ACHN (cell line): ENCODE data around the gene ARL15.
A peak's percentile ranks its signal among the peaks of the same experiment; 100 is the strongest.

Experiments used
- DNase-seq: peaks from one replicate; pipeline ENCODE4 v3.0.0-alpha.2; 2015
- in situ Hi-C: cut with HindIII; loops from 2 replicates; pipeline ENCODE4 v1.10.0; 2017; ENCODE audit warnings: low sequenced_read_pairs, low pct_ligation_motif_present, low pct_unique_long_range_greater_than_20kb

ARL15 gene

DNA sequence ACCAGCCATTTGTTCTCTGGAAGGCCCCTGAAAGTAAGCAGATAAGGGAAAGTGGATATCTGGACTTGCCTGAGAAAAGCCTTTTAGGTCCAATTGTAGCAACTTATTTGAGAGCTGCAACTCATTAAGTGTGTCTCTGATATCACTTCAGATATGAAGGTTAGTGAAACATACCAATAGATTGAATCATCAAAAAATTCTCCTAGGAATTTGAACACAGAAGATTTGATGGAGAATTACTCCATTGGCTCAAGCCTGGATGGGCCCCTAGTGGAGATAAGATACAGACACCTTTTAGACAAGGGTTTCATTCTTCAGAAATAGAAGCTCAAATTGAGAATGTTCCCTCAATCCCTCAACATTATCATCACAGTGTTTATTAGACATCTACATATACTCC is 393.3 kb downstream of the ARL15 start:
- in situ Hi-C loops: no loop called here
- DNase-seq: peak; percentile 5

DNA sequence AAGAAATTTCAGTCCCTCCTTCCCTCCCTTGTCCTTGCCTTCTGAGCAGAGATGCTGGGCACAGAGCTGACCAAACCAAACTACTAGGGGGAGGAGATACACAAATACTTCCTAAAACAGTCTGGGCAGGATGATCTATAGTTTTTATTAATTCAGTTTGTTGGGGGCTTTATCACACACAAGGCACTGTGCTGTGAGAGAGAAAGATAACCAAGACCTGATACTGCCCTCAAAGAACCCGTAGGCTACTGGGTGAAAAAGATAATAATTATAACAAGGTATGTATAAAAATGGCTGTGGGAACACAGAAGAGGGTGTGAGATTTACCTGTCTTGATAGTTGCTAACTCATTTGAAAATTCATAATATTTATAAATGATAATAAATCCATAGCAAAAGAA is 395.3 kb downstream of the ARL15 start:
- in situ Hi-C loops: no loop called here
- no peak for DNase-seq

DNA sequence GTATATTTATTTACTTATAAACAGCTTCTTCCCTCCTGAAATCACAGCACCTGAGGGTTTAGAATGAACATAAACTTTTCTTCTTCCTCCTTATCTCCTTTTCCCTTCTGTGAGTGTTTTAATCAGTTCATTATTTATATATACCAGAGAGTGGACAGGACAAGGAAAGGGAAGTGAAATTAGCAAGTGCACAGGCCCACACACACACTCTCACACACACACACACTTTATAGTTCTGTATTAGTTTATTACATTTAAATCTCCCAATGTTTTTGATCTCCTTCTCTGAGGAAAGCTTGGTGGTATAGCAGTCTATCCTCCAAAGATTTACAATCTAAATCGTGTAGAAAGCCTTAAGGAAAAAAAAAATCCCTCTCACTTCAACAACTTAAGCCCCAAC is 396.4 kb downstream of the ARL15 start:
- DNase-seq: no peak
- in situ Hi-C loops: no loop called here

DNA sequence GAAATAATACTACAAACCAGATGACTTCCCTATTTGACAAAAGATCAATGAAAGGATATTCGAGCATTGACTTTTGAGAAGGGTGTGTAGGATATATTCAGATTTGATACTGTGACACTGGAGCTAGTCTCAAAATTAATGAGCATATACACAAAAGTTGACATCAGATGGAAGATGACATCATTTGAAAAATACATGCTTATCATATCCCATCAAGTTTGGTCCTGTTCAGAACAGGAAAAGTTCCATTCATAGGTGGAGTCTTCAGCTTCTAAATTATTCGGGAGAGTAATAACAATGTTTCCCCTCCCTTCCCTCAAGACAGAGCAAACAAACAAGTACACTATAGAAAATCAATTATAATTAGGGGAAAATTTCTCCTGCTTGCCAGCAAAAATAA is 401.6 kb downstream of the ARL15 start:
- DNase-seq: no peak
- in situ Hi-C loops: no loop called here

DNA sequence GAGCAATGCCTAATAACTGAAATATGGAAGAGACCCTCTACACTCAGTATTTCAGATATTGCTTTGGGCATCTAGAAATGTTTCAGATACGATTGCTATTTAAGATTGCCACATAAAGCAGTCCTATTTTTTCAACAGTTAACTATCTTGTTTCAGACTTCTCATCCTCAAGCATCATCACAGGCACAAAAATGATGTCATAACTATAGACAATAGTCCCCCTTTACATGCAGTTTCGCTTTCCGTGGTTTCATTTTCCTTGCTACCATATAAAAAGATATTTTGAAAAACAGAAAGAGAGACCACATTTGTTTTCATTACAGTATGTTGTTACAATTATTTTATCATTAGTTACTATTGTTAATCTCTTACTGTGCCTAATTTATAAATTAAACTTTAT is 402.5 kb downstream of the ARL15 start:
- in situ Hi-C loops: no loop called here
- DNase-seq: no peak

DNA sequence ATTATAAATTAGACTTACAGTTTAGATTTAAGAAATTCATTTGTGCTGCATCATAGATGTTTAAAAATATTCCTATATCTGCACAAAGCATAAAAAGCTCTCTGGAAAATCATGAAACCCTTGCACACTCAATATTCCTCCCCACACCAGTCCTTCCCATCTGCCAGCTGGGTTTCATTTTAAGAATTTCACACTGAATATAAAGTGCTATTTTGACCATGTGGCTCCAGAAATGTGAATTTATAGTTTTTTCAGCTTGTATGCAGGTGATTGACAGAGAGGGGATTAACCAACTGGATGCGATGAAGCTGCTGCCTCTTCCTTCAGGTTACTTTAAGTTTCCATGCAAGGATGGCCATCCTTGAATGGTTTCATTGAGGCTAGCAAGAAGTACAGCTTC is 403.6 kb downstream of the ARL15 start:
- no peak for DNase-seq
- in situ Hi-C loops: no loop called here

DNA sequence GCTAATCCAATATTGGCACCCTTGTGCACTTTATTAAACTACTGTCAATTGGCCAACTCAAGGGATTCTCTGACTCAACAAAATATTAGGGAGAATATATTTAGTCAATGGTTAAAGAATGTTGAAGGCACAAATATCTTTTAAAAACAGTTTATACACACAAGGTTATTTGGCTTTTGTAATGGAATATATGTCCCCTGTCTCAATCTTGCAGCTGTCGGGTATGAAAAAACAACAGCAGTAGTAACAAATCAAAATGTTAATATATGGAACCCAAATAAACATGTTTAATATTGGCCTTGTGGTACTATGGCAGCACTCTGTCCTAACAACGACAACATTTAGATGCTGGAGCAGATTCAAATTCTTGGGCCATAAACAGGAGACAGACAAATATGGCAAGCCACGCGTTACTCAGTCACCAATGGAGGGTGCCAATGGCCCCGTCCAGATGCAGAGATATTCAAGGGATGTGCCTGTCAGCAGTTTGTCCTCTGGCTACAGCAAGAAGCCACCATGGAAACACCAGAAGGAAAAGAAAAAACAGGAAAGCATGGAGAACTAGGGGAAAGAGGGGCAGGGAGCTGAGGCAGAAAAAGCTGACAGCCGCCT is 408.0 kb downstream of the ARL15 start:
- in situ Hi-C loops: no loop called here
- DNase-seq: no peak

DNA sequence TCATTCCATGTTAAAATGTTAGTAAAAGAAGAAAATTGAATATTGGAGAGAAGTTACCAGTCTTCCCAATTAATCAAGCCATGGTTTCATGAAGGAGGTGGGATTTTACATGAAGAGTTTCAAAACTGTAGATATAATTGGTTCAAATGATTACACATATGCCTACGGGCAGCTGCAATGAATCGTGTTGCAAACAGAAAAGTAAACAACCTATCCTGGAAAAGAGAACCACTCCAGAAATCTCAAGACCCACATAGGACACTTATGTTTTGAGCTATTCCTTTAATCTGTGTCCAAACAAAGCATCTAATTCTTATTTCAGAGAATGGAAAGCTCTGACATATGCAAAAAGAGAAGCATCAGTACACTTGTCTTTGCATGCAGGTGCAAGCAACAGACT is 409.7 kb downstream of the ARL15 start:
- DNase-seq: no peak
- in situ Hi-C loops: no loop called here

DNA sequence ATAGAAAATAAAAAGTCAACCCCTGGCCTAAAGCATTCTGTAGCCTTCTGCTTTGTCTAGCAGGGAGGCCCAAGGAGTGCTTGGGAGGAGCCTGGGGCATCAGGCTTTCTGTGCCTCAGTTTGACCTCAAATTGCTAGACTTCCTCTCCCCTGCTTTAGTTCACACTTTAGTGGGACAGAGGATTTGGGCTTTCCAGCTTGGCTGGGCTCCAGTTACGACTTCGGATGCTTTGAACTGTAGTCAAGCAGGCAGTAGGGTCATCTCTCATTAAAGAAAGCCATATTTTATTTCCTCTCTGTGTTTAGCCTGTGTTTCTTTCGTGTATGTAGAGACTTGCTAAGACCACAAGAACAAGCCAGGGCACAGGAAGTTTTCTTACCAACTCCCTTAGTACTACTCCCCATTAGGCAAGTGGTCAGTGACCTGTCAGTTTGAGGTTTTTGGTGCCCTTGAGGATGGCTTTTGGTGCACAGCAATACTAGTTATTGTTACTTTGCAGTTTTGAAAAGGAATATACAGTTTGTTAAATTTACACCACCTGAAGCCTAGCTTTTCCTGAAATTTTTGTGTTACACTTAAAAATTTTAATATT is 415.2 kb downstream of the ARL15 start:
- no peak for DNase-seq
- in situ Hi-C loops: no loop called here

DNA sequence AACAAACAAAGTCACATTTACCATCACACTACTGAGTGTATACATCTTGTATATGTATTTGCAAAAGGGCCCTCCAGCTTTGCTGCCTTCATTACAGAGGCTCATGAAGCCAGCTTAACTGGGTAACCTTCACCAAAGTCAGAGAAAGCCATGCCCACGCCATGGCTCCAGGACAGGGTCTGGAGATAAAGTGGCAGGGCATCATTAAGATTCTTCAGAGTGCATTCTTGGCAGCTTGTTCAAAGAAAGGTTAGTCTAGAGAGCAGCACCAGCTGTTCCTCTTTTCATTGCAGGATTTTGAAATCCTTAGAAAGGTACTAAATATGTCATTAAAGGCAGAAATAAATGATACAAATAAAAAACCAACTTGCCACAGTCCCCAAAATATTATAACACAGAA is 416.7 kb downstream of the ARL15 start:
- no peak for DNase-seq
- in situ Hi-C loops: no loop called here

DNA sequence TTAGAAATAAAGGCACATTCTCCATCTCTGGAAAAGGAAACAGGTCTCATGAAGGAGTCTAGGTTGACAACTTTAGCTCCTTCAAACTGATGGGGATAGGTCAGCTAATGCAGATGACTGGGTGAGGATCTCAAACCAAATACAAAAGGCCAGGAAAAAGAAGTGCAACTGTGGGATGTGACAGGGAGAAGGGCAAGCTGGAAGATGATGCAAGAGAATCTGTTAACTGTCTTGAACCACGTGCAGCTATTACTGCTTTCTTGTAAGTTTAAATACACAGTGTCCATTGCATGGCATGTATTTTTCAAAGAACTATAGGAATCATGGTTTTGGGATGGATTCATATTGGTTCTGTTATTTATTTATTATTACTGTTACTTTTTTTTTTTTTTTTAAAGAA is 418.1 kb downstream of the ARL15 start:
- no peak for DNase-seq
- in situ Hi-C loops: no loop called here

DNA sequence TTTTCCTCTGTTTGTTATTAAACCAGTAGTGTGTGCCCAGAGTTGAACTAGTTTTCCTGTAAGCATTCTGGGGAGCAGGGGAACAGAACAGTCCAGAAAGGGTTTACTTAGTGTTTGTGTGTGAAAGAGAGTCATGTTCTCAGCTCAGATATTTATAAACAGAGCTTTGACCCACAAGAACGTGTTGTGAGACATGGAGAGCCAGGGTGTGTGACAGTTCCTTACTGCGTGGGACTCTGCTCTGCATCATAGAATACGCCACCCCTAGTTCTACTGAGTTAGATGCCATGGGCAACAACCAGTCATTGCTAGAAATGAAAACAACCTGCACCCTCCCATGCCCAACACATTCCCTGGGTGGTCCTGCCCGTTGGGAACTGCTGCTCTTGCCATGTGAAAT is 419.2 kb downstream of the ARL15 start:
- DNase-seq: no peak
- in situ Hi-C loops: no loop called here

DNA sequence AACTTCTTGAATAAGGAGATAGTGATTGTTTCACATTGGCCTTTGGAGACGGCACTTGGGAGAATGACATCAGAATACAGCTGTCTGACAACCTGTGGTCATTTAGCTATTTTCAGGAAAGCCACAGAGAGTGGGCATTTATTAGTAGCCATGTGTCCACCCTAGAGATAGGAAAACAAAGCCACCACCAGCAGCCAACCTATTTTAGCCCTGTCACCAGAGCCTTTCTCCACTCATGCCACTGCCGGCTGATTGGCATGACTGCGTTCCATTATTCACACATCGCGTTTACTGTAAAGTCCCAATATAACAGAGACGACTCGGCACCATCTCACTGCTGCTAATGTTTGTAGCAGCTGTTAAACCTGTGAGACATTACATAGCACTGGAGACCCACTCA is 419.9 kb downstream of the ARL15 start:
- in situ Hi-C loops: no loop called here
- no peak for DNase-seq

DNA sequence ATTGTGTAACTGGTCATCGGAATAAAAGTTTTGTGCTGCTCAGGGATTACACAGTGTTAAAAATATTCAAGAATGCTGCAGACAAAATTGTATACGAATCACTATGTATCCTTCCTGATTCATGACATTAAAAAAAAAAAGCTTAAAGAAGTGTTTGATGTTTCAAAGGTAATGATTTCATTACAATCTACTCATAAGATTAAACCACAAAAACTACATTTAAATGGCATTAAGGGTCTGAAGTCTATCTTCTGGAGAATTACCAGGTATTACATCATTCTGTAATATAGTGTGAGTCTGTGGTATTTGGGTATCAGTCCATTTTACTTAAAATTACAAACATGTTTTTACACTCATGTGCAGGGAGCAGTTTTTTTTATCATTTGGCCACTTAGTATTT is 425.5 kb downstream of the ARL15 start:
- DNase-seq: no peak
- in situ Hi-C loops: no loop called here

DNA sequence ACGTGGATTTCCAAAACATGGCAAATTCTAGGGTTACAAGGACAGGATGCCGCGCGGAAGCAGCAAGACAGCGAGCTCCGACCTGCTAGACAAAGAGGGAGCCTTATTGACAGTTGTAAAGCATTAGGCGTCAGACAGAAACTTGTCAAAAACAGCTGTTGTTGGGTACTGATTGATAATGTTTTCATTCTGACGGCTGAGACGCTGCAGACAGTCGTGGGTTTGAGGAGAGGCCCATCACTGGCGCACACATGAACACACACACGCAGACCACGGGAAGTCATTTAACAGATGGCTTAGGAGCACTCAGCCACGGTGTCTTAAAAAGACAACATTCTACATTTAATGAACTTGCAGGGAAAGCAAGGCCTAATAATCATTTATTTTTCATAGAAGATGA is 426.0 kb downstream of the ARL15 start:
- in situ Hi-C loops: no loop called here
- no peak for DNase-seq

DNA sequence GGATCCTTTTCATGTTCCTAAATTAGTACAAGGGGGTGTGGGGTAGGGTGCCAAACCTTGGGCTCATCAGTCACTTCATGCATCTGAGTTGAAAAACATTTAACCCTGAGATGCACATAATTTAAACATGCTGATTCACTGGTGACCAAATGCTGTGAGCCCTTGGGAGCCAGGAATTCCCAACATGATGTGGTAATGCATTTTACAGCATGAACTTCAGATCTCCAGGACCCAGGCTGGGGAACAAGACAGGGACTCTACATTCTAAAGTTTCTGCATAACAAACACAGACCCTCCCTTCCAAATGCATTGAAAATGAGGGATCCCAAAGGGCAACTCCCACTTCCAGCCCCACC is 427.7 kb downstream of the ARL15 start:
- no peak for DNase-seq
- in situ Hi-C loops: no loop called here

DNA sequence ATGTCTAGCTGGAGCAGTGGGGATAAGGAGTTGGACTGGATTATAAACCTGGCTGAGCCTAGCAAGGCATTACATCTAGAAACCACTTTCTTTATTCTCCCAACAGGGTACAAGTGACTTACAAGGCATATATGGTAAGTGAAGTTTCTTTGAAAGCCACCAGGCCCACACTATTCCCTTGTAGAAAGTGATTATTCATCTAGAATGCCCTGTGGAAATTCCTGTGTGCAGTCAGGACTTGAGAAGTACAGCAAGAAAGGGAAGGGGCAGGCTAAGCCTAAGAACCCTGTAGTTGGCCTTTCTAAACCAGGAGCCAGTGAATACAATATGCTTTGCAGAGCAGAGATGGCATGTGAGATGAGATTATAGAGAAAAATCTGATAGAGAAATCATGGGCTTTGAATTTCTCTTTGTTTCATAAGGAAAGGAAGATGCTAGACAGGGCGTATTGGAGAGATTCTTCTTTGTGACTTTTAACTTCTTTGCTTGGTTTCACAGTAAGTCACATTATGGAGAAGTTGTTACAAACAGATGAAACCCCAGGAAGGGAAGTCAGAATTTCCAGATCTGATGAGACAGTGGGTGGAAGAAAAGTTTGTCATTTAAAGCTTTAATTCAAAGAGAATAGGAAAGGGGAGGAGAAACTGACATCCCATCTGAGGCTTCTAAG is 428.2 kb downstream of the ARL15 start:
- no peak for DNase-seq
- in situ Hi-C loops: no loop called here

DNA sequence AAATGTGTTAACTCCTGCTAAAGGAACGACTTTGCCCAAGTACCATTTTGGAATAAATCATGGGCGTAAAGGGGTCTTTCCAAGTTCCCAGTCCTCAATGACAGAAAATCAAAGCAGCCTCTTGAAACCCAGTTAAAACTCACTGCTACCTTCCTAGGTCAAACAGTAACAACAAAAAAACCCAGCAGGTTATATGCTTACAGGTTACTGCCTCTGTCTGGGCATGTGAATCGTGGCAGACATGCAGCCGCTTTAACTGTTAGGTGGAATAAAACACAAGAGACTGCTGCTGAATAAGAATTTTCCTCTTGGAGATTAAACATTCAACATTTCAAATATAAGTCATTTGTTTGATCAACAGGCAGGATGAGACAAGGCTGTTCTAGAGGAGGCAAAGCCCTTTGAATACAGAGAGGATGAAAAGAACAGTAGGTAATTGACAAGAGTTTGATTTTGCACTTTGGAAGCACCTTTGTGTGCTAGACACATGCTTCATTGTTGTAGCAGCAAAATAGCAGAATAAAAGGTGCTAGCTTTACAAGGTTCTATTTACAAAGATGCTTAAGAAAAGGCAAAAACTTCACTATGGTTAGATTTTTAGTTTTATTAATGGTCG is 430.6 kb downstream of the ARL15 start:
- in situ Hi-C loops: no loop called here
- DNase-seq: no peak

DNA sequence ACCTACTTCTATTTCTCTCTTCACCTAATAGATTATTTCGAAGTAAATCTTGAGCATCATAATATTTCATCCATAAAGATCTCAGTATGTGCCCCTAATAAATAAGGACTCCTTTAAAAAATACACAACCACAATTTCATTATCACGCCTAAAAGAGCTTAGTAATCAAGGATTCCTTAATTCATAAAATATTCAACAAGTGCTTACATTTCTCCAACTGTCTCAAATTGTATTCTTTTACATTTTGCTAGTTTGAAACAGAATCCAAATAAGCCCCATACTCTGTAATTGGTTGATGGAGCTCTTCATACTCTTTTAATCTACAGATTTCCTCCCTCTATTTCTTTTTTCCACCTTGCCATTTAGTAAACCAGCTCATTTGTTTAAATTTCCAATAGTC is 432.4 kb downstream of the ARL15 start:
- in situ Hi-C loops: no loop called here
- no peak for DNase-seq

DNA sequence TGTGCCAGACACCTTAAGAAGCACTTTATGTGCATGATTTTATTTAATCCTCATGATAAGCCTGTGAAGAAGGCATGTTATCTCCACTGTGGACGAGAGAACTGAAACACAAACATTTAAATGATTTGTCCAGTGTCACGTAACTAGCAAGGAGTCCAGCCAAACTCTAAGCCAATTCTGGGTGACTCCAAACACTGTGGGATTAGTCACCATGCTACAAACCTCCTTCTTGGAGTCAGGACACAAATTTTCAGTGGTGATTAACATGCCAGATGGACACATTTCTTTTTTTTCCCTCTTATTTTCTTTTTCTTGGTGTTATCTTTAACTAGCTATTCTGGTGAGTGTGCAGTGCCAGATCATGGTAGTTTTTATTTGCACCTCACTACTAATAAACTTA is 433.1 kb downstream of the ARL15 start:
- in situ Hi-C loops: no loop called here
- no peak for DNase-seq
